Left lobe of liver (tissue), 2 donors: Measurements from ENCODE around the gene DDX47. TPM values are rescaled to one million over a fixed set of nuclear protein-coding genes. Genes with fewer than 3 reads are reported as not detected.
"Not testable (repeated sequence)": the region's sequence is repeated elsewhere in the genome, so short reads cannot be mapped to it uniquely, and the experiment has no call there.

Experiments
- ATAC-seq: fragments of 200-7000 bp; cut with Tn5 transposase; one replicate; pipeline ENCODE4 v1.9.1; 2020; ENCODE audit warnings: mild to moderate bottlenecking, moderate library complexity
- DNase-seq: peaks from one replicate; pipeline ENCODE4 v3.0.0-alpha.2; 2020; ENCODE audit warnings: low spot score
- total RNA-seq: library from RNA; stranded (reverse); gene quantifications from one replicate; pipeline ENCODE4 v1.2.1, GENCODE V29; 2021
- donor health status: DM: no; HTN: no; CAD: no; lungs with moderate emphysema.
- donor health status: DM: no; HTN: yes; CAD: no.

Gene DDX47
- total RNA-seq, 1 donor from 2014 or later, result 22.7 TPM

DNA sequence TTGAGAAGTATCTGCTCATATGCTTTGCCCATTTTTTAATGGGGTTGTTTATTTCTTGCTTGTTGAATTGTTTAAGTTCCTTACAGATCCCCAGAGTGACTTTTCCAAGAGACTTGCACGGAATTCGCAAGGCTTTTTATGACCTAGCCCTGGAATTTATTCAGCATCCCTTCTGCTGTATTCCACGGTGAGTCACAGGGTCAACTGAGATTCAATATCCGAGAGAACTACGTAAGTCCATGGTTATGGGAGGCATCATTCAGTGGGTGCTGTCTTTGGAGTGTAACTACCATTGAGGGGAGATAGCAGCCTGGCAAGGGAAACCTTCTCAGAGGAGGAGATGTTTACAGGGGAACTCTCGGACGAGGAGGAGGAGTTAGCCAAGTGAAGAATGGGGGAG, 57.3 kb downstream of the DDX47 start:
- DNase-seq (no peak), ATAC-seq (no peak)

DNA sequence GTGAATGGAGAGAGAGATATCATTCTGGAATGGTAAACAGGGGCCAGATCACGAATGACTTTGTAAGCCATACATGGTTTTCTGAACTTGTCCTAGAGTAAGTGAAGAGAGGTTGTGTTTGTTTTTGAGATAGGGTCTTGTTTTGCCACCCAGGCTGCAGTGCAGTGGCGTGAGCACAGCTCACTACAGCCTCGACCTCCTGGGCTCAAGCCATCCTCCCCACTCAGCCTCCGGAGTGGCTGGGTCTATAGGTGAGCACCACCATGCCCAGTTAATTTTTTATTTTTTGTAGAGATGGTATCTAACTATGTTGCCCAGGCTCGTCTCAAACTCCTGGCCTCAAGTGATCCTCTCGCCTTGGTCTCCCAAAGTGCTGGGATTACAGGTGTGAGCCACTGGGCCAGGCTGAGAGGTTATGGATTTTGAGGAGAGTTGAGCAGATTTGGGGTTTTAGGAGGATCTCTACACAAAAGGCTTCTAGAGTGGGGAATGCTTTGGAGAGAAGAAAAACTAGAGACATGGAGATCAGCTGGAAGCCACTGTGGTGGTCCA, 58.5 kb downstream of the DDX47 start:
- ATAC-seq (no peak), DNase-seq (no peak)

DNA sequence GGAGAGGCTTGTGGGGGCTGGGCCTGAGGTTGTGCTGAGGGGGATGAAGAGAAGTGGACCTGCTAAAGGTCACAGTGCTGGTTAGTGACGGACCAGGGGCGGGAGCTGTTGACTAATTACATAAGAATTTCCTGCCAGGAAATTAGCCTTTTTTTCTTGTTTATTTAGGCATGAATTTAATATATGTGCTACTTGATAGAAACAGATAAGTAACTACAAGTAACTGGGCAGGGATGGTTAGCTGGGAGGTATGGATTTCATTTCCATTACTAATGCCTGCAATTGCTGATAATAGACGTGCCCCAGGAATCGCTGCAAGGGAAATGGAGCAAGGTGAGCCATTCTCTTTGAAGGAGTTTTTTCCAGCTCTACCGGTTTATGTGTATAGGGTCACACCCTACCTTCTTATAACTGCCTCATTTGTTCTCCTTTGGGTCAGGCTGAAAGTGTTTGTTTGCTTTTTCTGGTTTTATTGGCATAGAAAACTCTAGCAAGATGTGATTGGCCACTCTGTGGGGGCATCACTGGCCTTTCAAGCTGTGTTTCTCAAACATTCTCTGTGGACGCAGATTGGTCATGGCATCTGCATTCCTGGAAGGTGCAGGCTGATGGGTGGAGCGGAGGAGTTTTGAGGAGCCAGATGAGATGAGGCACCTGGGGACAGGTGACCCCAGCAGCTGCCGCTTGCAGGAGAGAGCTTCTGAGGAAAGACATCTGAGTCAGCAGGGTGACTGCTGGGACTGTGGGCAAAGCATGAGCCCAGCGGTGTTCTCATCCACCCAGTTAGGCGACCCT, 59.2 kb downstream of the DDX47 start:
- ATAC-seq, result no peak

GRCh38 chr12:12872934-12873275, 59.8 kb downstream of the DDX47 start:
- ATAC-seq (no peak), DNase-seq (no peak)

More for the DNA sequence above, 59.2 kb downstream of the DDX47 start:
- no peak for DNase-seq

- ATAC-seq, result no peak
- DNase-seq, result no peak
Measured at GRCh38 chr12:12874029-12874428, 60.9 kb downstream of the DDX47 start.

DNA sequence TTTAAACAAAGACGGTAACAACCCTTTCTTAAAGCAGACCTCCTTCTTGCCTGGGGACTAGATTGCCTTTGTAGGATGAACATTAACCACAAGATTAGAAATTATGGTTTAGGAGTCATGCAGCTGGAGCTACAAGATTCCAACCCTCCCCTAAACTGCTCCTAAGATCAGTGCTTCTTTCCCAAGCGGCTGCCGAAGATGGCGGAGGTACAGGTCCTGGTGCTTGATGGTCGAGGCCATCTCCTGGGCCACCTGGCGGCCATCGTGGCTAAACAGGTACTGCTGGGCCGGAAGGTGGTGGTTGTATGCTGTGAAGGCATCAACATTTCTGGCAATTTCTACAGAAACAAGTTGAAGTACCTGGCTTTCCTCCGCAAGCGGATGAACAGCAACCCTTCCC, 62.2 kb downstream of the DDX47 start:
- not testable (repeated sequence) for ATAC-seq, DNase-seq

- no peak for ATAC-seq
- DNase-seq, result no peak
Measured at GRCh38 chr12:12877153-12877768, 64.1 kb downstream of the DDX47 start.

GRCh38 chr12:12877781-12878455, 64.8 kb downstream of the DDX47 start:
- no peak for ATAC-seq
- DNase-seq, result no peak

Other genes starting within 250 kb of the DDX47 start
- gene CREBL2, start 201.5 kb upstream of the DDX47 start, total RNA-seq, result 23.3 TPM
- 0.18 TPM for gene GPR19, start 117.2 kb upstream of the DDX47 start, total RNA-seq
- 25.5 TPM for gene CDKN1B, start 96.0 kb upstream of the DDX47 start, total RNA-seq
- 1.5 TPM for gene APOLD1, start 27.7 kb upstream of the DDX47 start, total RNA-seq
- gene GPRC5A, start 78.2 kb downstream of the DDX47 start, total RNA-seq, result 0.73 TPM
- not detected for gene GPRC5D, start 138.8 kb downstream of the DDX47 start, total RNA-seq
- gene HEBP1, start 186.9 kb downstream of the DDX47 start, total RNA-seq, result 86.6 TPM
- gene FAM234B, start 231.0 kb downstream of the DDX47 start, total RNA-seq, result 4.4 TPM